HG02610 (cell line): Measurements from ENCODE around the gene COX7A2L.
"Not testable (repeated sequence)": the region's sequence is repeated elsewhere in the genome, so short reads cannot be mapped to it uniquely, and the experiment has no call there.

Experiments
- ATAC-seq: cut with Tn5 transposase; IDR thresholded peaks from one replicate; pipeline ENCODE4 v1.9.1; 2021; ENCODE audit warnings: mild to moderate bottlenecking, moderate library complexity; ENCODE audit not compliant: unreplicated experiment

COX7A2L gene

GRCh38 chr2:42340045-42340937, 20.7 kb downstream of the COX7A2L start:
- no peak for ATAC-seq

- no peak for ATAC-seq
These were observed 21.7 kb downstream of the COX7A2L start for GRCh38 chr2:42339191-42339912.

- no peak for ATAC-seq
These were observed 22.3 kb downstream of the COX7A2L start for GRCh38 chr2:42338567-42339190.

- no peak for ATAC-seq
These were observed 23.0 kb downstream of the COX7A2L start for GRCh38 chr2:42337846-42338566.

- no peak for ATAC-seq
These were observed 23.6 kb downstream of the COX7A2L start for GRCh38 chr2:42337356-42337820.

- no peak for ATAC-seq
These were observed 24.6 kb downstream of the COX7A2L start for GRCh38 chr2:42336361-42336965.

- ATAC-seq = no peak
These were observed 25.4 kb downstream of the COX7A2L start for GRCh38 chr2:42335514-42336104.

- not testable (repeated sequence) for ATAC-seq
These were observed 26.2 kb downstream of the COX7A2L start for GRCh38 chr2:42334865-42335264.

GRCh38 chr2:42334220-42334619, 26.8 kb downstream of the COX7A2L start:
- ATAC-seq = no peak

- no peak for ATAC-seq
These were observed 27.4 kb downstream of the COX7A2L start for GRCh38 chr2:42333579-42333978.

GRCh38 chr2:42332575-42332974, 28.4 kb downstream of the COX7A2L start:
- ATAC-seq = no peak

GRCh38 chr2:42331569-42332284, 29.3 kb downstream of the COX7A2L start:
- ATAC-seq = no peak

- ATAC-seq = no peak
These were observed 31.3 kb downstream of the COX7A2L start for GRCh38 chr2:42329736-42330135.

GRCh38 chr2:42328923-42329322, 32.1 kb downstream of the COX7A2L start:
- no peak for ATAC-seq

GRCh38 chr2:42328148-42328833, 32.7 kb downstream of the COX7A2L start:
- no peak for ATAC-seq

- peak; percentile 78 for ATAC-seq
These were observed 33.9 kb downstream of the COX7A2L start for GRCh38 chr2:42327125-42327524.

- no peak for ATAC-seq
These were observed 35.4 kb downstream of the COX7A2L start for GRCh38 chr2:42325609-42326008.

- ATAC-seq = no peak
These were observed 36.1 kb downstream of the COX7A2L start for GRCh38 chr2:42324949-42325348.

GRCh38 chr2:42324244-42324643, 36.8 kb downstream of the COX7A2L start:
- no peak for ATAC-seq
